K562 (cell line): Measurements from ENCODE around the gene POMP.

Source experiments
- CBX2 ChIP-seq: fragments of 200-600 bp; sonication (generic); IDR thresholded peaks from one replicate; pipeline ENCODE4 v1.6.1; 2012; ENCODE audit warnings: mild to moderate bottlenecking, low read length, inconsistent platforms; ENCODE audit not compliant: insufficient read depth, poor library complexity, severe bottlenecking
- CEBPB ChIP-seq: fragments of 450-650 bp; IDR thresholded peaks from 2 replicates; pipeline ENCODE4 v1.6.1; 2016; ENCODE audit warnings: missing genetic modification characterization, missing compliant biosample characterization
- CHD1 ChIP-seq: fragments of 200-600 bp; sonication (generic); IDR thresholded peaks from one replicate; pipeline ENCODE4 v1.6.1; 2012; ENCODE audit warnings: mild to moderate bottlenecking, moderate library complexity, low read length, inconsistent platforms
- CTCF ChIP-seq, 3 experiments: IDR thresholded peaks in 2 of 3; conservative IDR thresholded peaks in 1 of 3; 2 replicates each; pipeline ENCODE4 v1.5.1; 2011 to 2012; ENCODE audit warnings: low read length in 3 of 3, mild to moderate bottlenecking in 3 of 3, control low read depth in 2 of 3, improper control_type of control experiment in 1 of 3, inconsistent platforms in 1 of 3, low read depth in 1 of 3, mixed read lengths in 1 of 3, moderate library complexity in 1 of 3; ENCODE audit not compliant: insufficient read depth in 2 of 3
- ILK ChIP-seq: fragments of 450-650 bp; IDR thresholded peaks from 2 replicates; pipeline ENCODE4 v1.6.1; 2016; ENCODE audit warnings: missing genetic modification characterization, low read depth, mild to moderate bottlenecking, missing compliant biosample characterization, moderate library complexity, borderline replicate concordance
- KDM1A ChIP-seq, 2 experiments: fragments of 450-650 bp; IDR thresholded peaks; 2 replicates each; pipeline ENCODE4 v1.6.1; 2016; ENCODE audit warnings: mild to moderate bottlenecking in 2 of 2
- POLR2A ChIP-seq: fragments of 450-650 bp; conservative IDR thresholded peaks from 2 replicates; pipeline ENCODE4 v1.6.1; 2016
- RAD21 ChIP-seq, 2 experiments: fragments of 250-450 bp in 1 of 2; fragments of 450-650 bp in 1 of 2; sonication (Bioruptor Pico) in 1 of 2; formaldehyde crosslinking in 1 of 2; IDR thresholded peaks in 1 of 2; conservative IDR thresholded peaks in 1 of 2; 2 replicates each; pipeline versions ENCODE4 v1.4.0 to v1.8.0; 2020 to 2022; ENCODE audit warnings: mild to moderate bottlenecking in 2 of 2, moderate library complexity in 1 of 2
- RNF219 ChIP-seq: fragments of 250-450 bp; sonication (Bioruptor Pico); IDR thresholded peaks from 2 replicates; pipeline ENCODE4 v1.5.0; 2022; ENCODE audit warnings: mild to moderate bottlenecking
- YY1 ChIP-seq, 3 experiments: IDR thresholded peaks; 2 replicates each; pipeline ENCODE4 v1.6.1; 2011; ENCODE audit warnings: low read length in 2 of 3, mild to moderate bottlenecking in 2 of 3, moderate library complexity in 2 of 3, borderline replicate concordance in 1 of 3, control low read depth in 1 of 3, low read depth in 1 of 3; ENCODE audit not compliant: insufficient read depth in 3 of 3, insufficient replicate concordance in 2 of 3, control insufficient read depth in 1 of 3, insufficient read length in 1 of 3; ENCODE audit errors: extremely low read depth in 1 of 3
- ZFP91 ChIP-seq: sonication (generic); formaldehyde crosslinking; IDR thresholded peaks from 2 replicates; pipeline ENCODE4 v1.8.0; 2022; ENCODE audit warnings: mild to moderate bottlenecking, missing genetic modification reagents
- ZNF282 ChIP-seq: sonication (generic); formaldehyde crosslinking; IDR thresholded peaks from 2 replicates; pipeline ENCODE4 v1.8.1; 2023; ENCODE audit warnings: missing genetic modification reagents

GRCh38 chr13:28654276-28654675, 4.7 kb upstream of the POMP start:
- TF ChIP-seq CBX2, result no peak
- TF ChIP-seq RNF219 (CRISPR knock-in tag), result no peak
- TF ChIP-seq ZFP91 (CRISPR knock-in tag), result no peak
- no peak for TF ChIP-seq ILK (tag)
- no peak for TF ChIP-seq RAD21 (CRISPR knock-in tag; conservative IDR thresholded peaks at IDR 0.05 in 1 of 2, IDR thresholded peaks at IDR 0.05 in 1 of 2)
- no peak for TF ChIP-seq ZNF282
- TF ChIP-seq KDM1A (IDR thresholded peaks at IDR 0.05), result no peak
- no peak for TF ChIP-seq POLR2A
- TF ChIP-seq CTCF (IDR thresholded peaks at IDR 0.05 in 2 of 3, conservative IDR thresholded peaks at IDR 0.05 in 1 of 3; ENCODE audit: insufficient read depth in 2 of 3, low read depth in 1 of 3, low read length in 3 of 3), result no peak
- TF ChIP-seq CEBPB (tag), result no peak
- TF ChIP-seq YY1 (IDR thresholded peaks at IDR 0.05; ENCODE audit: borderline replicate concordance in 1 of 3, control insufficient read depth in 1 of 3, extremely low read depth in 1 of 3, insufficient read depth in 3 of 3, insufficient read length in 1 of 3, insufficient replicate concordance in 2 of 3, low read depth in 1 of 3, low read length in 2 of 3), result no peak
- TF ChIP-seq CHD1, result no peak
